Neuron (in vitro differentiated cells): Measurements from ENCODE around the gene RNF169.
"Not testable (repeated sequence)": the region's sequence is repeated elsewhere in the genome, so short reads cannot be mapped to it uniquely, and the experiment has no call there.

Experiments used
- H2AFZ ChIP-seq: one replicate; pipeline ENCODE4 v1.6.1; 2013; ENCODE audit warnings: low read depth, mild to moderate bottlenecking, inconsistent platforms, low read length, moderate library complexity
- H3K27me3 ChIP-seq: one replicate; pipeline ENCODE4 v1.6.1; 2013; ENCODE audit warnings: low read length; ENCODE audit not compliant: insufficient read depth
- H3K36me3 ChIP-seq: one replicate; pipeline ENCODE4 v1.6.1; 2013; ENCODE audit warnings: low read length; ENCODE audit not compliant: insufficient read depth
- H3K4me1 ChIP-seq: one replicate; pipeline ENCODE4 v1.6.1; 2013; ENCODE audit warnings: low read length; ENCODE audit not compliant: insufficient read depth
- H3K4me3 ChIP-seq: 2 replicates; pipeline ENCODE4 v1.5.1; 2013; ENCODE audit warnings: mild to moderate bottlenecking, low read length, moderate library complexity
- H3K9me3 ChIP-seq: one replicate; pipeline ENCODE4 v1.6.1; 2013; ENCODE audit warnings: low read length

RNF169 gene

GRCh38 chr11:74825596-74825995 lies 76.9 kb downstream of the RNF169 start:
- Histone ChIP-seq H3K36me3 (peaks cover 38% of the 10 kb centered on the region), H3K9me3 (peaks cover 34% of the 10 kb centered on the region)
- H3K4me1 ChIP-seq, H3K4me3 ChIP-seq, H3K27me3 ChIP-seq, H2AFZ ChIP-seq: not testable (repeated sequence)

DNA sequence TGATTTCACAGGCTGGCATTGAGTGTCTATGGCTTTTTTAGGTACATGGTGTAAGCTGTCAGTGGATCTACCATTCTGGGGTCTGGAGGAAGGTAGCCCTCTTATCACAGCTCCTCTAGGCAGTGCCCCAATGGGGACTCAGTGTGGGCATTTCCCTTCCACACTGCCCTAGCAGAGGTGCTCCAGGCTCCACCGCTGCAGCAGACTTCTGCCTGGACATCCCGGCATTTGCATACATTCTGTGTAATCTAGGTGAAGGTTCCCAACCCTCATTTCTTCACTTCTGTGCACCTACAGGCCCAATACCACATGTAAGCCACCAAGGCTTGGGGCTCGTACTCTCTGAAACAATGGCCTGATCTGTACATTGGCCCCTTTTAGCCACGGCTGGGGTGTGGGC lies 78.3 kb downstream of the RNF169 start:
- Histone ChIP-seq H2AFZ (no peak overlapping the region), H3K36me3 (peaks cover 41% of the 10 kb centered on the region), H3K9me3 (peaks cover 34% of the 10 kb centered on the region), H3K4me1 (no peaks in the 10 kb centered on the region), H3K4me3 (no peak overlapping the region), H3K27me3 (no peaks in the 10 kb centered on the region)

- peaks cover 68% of the 10 kb centered on the region for H3K36me3 ChIP-seq
- no peaks in the 10 kb centered on the region for H3K27me3 ChIP-seq
- no peak overlapping the region for H3K4me3 ChIP-seq
- H2AFZ ChIP-seq = no peak overlapping the region
- peaks cover 3% of the 10 kb centered on the region for H3K9me3 ChIP-seq
- no peaks in the 10 kb centered on the region for H3K4me1 ChIP-seq
Measured at GRCh38 chr11:74837191-74837590, 88.5 kb downstream of the RNF169 start.

DNA sequence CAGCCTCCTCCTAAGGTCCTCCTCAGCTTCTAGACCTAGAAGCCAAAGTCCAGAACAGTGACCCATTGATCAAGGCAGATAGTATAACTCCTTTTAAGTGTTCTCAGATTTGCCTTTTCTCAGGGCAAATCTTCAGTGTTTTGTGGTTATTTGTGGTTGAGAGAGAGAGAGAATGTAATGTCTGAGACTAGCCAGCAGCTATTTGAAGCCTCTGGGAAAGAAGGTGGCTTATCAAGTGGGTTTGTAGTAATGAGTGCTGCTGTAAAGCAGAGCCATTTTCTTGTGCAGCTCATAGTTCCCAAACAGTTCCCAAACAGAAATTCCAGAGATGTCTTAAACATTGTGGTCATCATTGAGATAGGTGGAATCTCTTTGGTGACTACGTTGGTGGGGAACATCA lies 89.5 kb downstream of the RNF169 start:
- Histone ChIP-seq H3K36me3 (peaks cover 74% of the 10 kb centered on the region), H3K4me3 (no peak overlapping the region), H3K9me3 (peaks cover 3% of the 10 kb centered on the region), H3K27me3 (no peaks in the 10 kb centered on the region), H3K4me1 (no peaks in the 10 kb centered on the region), H2AFZ (no peak overlapping the region)

DNA sequence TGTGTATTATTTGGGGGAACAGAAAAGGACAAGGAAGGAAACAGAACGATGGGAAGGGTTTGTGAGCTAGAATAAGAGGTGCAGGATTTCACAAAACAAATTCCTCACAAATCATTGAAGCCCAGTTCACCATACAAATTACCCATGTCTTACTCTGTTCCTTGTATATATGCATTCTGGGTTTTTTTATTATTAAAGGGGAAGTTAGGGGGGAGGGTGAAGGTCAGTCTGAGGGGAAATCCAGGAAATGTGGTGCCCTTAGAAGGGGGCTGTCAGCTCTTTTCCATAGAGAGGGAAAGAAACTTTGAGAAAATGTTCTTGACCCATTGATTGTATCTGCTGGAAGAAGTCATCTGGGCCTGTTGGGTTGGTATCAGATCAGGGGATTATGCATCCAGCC lies 90.8 kb downstream of the RNF169 start:
- Histone ChIP-seq H3K36me3 (peaks cover 77% of the 10 kb centered on the region), H3K4me1 (no peaks in the 10 kb centered on the region), H2AFZ (no peak overlapping the region), H3K4me3 (no peak overlapping the region), H3K27me3 (no peaks in the 10 kb centered on the region), H3K9me3 (peaks cover 3% of the 10 kb centered on the region)

GRCh38 chr11:74839971-74840370 lies 91.3 kb downstream of the RNF169 start:
- Histone ChIP-seq H3K27me3 (no peaks in the 10 kb centered on the region), H3K36me3 (peaks cover 77% of the 10 kb centered on the region)

DNA sequence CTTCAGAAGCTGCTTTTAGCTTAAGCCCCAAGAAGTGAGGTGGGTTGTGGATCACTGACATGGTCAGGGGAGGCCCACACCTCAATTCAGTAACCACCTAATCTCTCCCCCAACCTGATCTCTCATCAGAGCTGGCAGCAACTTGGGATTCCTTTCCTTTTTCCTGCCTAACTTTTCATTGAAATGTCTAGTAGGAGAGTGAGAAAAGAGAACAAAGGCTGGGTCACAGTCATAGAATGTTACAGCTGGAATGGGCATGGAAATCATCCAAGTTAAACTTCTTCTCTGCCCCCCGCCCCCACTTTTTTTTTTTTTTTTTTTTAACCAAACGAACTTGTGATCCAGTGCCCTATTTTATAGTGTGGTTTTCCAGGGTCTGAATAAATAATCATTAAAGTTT lies 91.8 kb downstream of the RNF169 start:
- Histone ChIP-seq H2AFZ (no peak overlapping the region), H3K27me3 (no peaks in the 10 kb centered on the region), H3K4me3 (no peak overlapping the region), H3K36me3 (peaks cover 76% of the 10 kb centered on the region), H3K4me1 (no peaks in the 10 kb centered on the region), H3K9me3 (peaks cover 3% of the 10 kb centered on the region)

More at GRCh38 chr11:74839971-74840370, 91.3 kb downstream of the RNF169 start:
- no peak overlapping the region for H2AFZ ChIP-seq
- no peak overlapping the region for H3K4me3 ChIP-seq
- no peaks in the 10 kb centered on the region for H3K4me1 ChIP-seq
- peaks cover 3% of the 10 kb centered on the region for H3K9me3 ChIP-seq

DNA sequence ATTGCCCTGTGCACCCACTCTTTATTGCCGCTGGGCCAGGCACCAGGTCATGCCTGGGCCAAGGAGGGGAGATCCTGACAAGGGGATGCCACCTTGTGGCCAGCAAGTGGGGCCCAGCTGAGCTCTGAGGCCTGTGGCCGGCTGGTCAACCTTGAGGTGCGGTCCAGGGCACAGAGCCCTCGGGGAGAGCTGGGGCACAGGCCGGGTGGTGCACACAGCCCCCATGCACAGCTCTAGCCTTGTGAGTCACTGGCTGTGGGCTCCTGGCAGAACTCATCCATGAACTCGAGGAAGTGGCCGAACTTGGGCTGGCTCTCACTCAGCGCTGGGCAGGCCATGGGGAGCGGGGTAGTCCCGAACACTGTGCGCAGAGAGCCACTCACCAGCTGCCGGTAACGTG lies 94.3 kb downstream of the RNF169 start:
- Histone ChIP-seq H3K4me3 (no peak overlapping the region), H2AFZ (no peak overlapping the region), H3K36me3 (peaks cover 59% of the 10 kb centered on the region), H3K9me3 (no peaks in the 10 kb centered on the region), H3K4me1 (no peaks in the 10 kb centered on the region), H3K27me3 (no peaks in the 10 kb centered on the region)

- H3K36me3 ChIP-seq = peaks cover 53% of the 10 kb centered on the region
Measured at GRCh38 chr11:74844072-74844471, 95.4 kb downstream of the RNF169 start.

DNA sequence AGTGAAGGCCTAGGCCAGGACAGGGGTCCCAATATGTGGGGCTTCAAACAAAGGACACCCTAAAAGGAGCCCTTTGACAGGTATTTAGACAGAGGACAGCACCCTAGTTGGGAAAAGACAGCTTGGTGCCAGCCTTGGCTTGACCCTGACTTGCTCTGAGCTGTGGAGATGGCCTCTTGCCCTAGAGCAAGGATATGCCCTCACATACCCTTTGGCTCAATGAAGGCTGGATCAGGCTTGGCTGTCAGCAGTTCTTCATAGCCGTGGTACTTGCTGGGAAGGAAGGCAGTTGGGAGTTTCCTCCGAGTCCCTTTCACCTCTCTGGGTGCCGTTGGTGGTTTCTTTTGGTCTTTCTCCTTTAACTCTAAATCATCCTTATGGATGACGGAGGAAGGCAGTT lies 96.2 kb downstream of the RNF169 start:
- H2AFZ ChIP-seq = no peak overlapping the region
- H3K36me3 ChIP-seq = peaks cover 53% of the 10 kb centered on the region
- H3K9me3 ChIP-seq = no peaks in the 10 kb centered on the region
- no peaks in the 10 kb centered on the region for H3K27me3 ChIP-seq
- H3K4me1 ChIP-seq = peaks cover 3% of the 10 kb centered on the region
- H3K4me3 ChIP-seq = no peak overlapping the region

More at GRCh38 chr11:74844072-74844471, 95.4 kb downstream of the RNF169 start:
- Histone ChIP-seq H2AFZ (no peak overlapping the region), H3K27me3 (no peaks in the 10 kb centered on the region), H3K4me1 (no peaks in the 10 kb centered on the region), H3K4me3 (no peak overlapping the region), H3K9me3 (no peaks in the 10 kb centered on the region)

DNA sequence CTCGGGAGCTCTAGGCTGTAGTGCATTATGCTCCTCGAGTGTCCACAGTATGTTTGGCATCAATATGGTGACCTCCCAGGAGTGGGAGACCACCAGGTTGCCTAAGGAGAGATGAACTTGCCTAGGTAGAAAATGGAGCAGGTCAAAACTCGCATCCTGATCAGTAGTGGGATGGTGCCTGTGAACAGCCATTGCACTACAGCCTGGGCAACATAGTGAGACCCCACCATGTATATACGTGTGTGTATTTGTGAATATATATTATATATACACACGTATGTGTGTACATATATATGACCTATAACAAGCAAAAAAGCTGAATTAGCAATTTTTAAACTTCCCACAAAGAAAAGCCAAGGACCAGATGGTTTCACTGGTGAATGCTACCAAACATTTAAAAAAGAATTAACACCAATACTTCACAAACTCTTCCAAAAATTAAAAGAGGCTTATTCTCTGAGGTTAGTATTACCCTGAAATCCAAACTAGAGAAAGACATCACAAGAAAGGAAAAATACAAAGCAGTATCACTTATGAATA lies 97.4 kb downstream of the RNF169 start:
- H3K27me3 ChIP-seq = no peaks in the 10 kb centered on the region
- H3K4me1 ChIP-seq = peaks cover 6% of the 10 kb centered on the region
- no peak overlapping the region for H3K4me3 ChIP-seq
- no peak overlapping the region for H2AFZ ChIP-seq
- no peaks in the 10 kb centered on the region for H3K9me3 ChIP-seq
- H3K36me3 ChIP-seq = peaks cover 48% of the 10 kb centered on the region

DNA sequence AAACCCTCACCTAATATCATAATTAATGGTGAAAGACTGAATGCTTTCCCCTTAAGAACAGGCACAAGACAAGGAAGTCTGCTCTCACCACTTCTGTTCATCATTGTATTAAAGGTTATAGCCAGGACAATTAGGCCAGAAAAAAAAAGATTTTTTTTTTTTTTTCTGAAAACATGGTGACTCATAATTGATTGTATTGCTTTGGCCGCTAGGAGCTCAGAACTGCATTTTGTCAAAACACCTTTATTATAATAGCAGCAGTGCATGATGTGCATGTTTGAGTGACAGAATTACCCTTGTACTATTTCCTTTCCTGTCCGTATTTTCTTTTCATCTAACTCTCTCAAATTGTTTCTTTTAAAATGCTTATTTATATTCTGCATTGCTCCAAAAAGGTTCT lies 98.1 kb downstream of the RNF169 start:
- Histone ChIP-seq H3K27me3 (no peaks in the 10 kb centered on the region), H2AFZ (no peak overlapping the region), H3K36me3 (peaks cover 47% of the 10 kb centered on the region), H3K4me3 (no peak overlapping the region), H3K9me3 (no peaks in the 10 kb centered on the region), H3K4me1 (peaks cover 6% of the 10 kb centered on the region)

GRCh38 chr11:74847395-74847794 lies 98.7 kb downstream of the RNF169 start:
- H3K4me3 ChIP-seq = no peak overlapping the region
- H3K36me3 ChIP-seq = peaks cover 42% of the 10 kb centered on the region
- H3K27me3 ChIP-seq = no peaks in the 10 kb centered on the region
- H3K9me3 ChIP-seq = peaks cover under 1% of the 10 kb centered on the region
- peaks cover 6% of the 10 kb centered on the region for H3K4me1 ChIP-seq
- no peak overlapping the region for H2AFZ ChIP-seq

DNA sequence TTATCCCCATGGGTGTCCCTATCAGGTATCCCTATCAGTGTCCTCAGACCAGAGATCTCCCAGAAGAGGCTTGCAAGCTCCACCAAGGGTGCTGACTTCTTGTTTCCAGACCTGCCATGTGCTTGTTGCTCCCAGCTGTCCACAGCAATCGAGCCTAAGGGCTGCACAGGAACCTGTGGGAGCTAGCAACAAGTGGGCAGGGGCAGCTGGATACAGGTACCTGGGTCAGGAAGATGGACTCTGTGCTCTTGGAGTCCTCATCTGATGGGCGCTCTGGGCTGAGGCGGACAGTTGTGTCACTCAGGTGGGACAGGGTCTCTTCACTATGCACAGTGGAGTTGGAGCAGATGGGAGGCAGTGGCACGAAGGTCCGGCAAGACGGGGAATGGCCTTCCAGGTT lies 99.2 kb downstream of the RNF169 start:
- peaks cover 2% of the 10 kb centered on the region for H3K9me3 ChIP-seq
- H3K36me3 ChIP-seq = peaks cover 37% of the 10 kb centered on the region
- no peak overlapping the region for H3K4me3 ChIP-seq
- no peaks in the 10 kb centered on the region for H3K27me3 ChIP-seq
- H3K4me1 ChIP-seq = peaks cover 6% of the 10 kb centered on the region
- no peak overlapping the region for H2AFZ ChIP-seq
